C4-2B (cell line): Measurements from ENCODE around the gene ACTR6.
A peak's percentile ranks its signal among the peaks of the same experiment; 100 is the strongest.

Experiments
- H3K27ac ChIP-seq: fragments of 450-650 bp; 2 replicates; pipeline ENCODE4 v1.5.1; 2017
- ZFX ChIP-seq: fragments of 450-650 bp; IDR thresholded peaks from 2 replicates; pipeline ENCODE4 v1.6.1; 2017
- TF ChIP-seq, protein P1 (sequence below): fragments of 450-650 bp; conservative IDR thresholded peaks from 2 replicates; pipeline ENCODE4 v1.5.1; 2017; ENCODE audit warnings: mild to moderate bottlenecking

The ACTR6 gene

DNA sequence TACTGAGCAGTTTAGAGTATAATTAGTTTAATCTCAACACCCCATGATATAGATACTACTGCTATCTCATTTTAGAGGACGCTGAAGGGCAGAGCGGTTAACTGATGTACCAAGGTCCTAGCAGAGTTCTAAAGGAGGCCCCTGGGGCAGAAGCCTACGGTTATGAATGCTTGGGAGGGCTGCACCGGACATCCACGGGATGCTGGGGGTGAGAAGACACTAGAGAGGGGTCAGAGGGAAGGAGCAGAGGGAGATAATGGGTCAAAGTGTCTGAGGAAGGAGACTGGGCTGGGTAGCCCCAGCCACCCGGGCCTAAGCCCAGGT, 1.6 kb upstream of the ACTR6 start:
- no peak for TF ChIP-seq ZFX
- TF ChIP-seq, protein P1, sequence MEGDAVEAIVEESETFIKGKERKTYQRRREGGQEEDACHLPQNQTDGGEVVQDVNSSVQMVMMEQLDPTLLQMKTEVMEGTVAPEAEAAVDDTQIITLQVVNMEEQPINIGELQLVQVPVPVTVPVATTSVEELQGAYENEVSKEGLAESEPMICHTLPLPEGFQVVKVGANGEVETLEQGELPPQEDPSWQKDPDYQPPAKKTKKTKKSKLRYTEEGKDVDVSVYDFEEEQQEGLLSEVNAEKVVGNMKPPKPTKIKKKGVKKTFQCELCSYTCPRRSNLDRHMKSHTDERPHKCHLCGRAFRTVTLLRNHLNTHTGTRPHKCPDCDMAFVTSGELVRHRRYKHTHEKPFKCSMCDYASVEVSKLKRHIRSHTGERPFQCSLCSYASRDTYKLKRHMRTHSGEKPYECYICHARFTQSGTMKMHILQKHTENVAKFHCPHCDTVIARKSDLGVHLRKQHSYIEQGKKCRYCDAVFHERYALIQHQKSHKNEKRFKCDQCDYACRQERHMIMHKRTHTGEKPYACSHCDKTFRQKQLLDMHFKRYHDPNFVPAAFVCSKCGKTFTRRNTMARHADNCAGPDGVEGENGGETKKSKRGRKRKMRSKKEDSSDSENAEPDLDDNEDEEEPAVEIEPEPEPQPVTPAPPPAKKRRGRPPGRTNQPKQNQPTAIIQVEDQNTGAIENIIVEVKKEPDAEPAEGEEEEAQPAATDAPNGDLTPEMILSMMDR = no peak
- H3K27ac ChIP-seq = peak overlapping the region; percentile 81

DNA sequence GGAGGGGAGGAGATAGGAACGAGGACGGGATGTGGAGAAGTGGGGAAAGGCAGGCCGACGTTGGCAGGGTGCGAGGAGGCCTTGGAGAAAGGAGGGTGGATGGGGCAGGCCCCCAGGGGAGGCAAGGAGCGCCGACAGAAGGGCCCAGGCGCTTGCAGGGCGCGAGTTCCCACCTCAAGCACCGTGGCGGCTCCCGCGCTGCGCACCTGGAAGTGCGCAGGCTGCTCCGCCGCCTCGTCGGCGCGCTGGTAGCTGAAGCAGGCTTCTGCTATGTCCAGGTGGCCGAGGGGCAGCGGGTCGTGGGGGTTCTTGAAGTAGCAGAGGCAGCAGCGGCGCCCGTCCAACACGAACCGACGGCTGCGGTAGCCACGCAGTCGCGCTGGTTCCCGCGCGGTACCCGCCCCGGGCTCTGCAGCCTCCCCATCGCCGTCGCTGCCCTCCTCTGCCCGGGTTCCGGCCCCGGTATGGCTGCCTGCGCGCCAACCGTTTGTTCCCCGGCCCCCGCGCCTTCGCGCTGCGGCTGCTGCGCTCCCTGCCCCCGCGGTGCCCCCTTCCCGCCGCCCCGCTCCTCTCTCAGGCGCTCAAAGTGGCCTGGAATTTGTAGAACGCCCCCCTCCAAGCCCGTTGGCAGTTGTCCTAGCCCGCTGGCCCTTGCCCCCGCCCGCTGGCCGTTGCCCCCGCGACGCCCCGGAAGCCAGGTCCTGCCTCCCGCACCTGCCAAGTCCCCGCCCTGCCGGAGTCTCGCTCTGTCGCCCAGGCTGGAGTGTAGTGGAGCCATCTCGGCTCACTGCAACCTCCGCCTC, 1.1 kb upstream of the ACTR6 start:
- H3K27ac ChIP-seq = peak overlapping the region; percentile 81

DNA sequence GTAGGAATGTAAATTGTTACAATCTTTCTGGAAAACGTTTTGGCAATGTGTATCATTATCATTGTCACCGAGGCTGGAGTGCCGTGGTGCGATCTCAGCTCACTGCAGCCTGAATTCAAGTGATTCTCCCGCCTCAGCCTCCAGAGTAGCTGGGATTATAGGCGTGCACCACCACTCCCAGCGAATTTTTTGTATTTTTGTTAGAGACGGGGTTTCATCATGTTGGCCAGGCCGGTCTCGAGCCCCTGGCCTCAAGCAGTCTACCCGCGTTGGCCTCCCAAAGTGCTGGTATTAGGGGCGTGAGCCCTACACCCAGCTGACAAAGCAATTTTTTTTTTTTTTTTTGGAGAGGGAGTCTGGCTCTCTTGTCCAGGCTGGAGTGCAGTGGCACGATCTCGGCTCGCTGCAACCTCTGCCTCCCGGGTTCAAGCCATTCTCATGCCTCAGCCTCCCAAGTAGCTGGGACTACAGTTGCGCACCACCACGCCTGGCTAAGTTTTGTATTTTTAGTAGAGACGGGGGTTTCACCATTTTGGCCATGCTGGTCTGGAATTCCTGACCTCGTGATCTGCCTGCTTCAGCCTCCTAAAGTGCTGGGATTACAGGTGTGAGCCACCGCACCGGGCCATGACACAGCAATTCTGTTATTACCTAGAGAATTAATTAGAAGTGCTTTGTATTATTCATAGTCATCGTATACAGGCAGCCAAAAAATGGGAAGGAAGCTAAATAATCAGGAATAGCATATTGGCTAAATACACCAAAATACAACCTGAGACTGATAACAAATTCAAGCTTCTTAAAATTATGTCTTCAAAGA, 1.2 kb downstream of the ACTR6 start:
- no peak for TF ChIP-seq ZFX
- TF ChIP-seq, protein P1 = no peak
- H3K27ac ChIP-seq = no peak overlapping the region; the same call in 1 of the 2 replicates

More for the DNA sequence above, 1.1 kb upstream of the ACTR6 start:
- TF ChIP-seq, protein P1 = no peak
- peak; percentile 66 for TF ChIP-seq ZFX

DNA sequence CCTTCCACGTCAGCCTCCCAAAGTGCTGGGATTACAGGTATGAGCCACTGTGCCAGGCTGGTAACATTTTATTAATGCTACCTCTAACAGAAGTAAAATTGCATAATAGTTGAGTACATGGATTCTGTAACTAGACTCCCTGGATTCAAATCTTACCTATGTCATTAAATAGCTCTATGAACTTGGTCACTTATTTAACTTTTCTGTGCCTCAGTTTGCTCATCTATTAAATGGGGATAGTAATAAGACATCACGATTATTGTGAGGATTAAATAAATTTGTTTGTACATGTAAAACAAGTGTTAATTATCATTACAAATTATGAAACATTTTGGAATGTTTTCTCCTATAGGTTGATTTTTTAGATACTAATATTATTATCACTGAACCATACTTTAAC, 6.7 kb downstream of the ACTR6 start:
- TF ChIP-seq, protein P1 = no peak
- no peak for TF ChIP-seq ZFX
- no peak overlapping the region for H3K27ac ChIP-seq

DNA sequence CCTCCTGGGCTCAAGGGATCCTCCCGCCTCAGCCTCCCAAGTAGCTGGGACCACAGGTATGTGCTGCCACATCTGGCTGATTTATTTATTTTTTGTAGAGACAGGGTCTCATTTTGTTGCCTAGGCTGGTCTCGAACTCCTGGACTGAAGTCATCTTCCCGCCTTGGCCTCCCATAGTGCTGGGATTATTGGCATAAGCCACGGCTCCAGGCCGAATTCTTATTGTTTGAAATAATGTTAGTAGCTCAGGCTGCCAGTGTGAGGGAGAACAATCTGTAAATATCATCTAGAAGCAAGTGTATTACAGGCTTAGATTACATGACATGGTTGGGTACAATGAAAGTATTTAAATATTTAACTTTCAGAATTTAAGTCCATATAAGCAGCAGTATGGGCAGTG, 8.2 kb downstream of the ACTR6 start:
- H3K27ac ChIP-seq = no peak overlapping the region
- TF ChIP-seq, protein P1 = no peak
- no peak for TF ChIP-seq ZFX

DNA sequence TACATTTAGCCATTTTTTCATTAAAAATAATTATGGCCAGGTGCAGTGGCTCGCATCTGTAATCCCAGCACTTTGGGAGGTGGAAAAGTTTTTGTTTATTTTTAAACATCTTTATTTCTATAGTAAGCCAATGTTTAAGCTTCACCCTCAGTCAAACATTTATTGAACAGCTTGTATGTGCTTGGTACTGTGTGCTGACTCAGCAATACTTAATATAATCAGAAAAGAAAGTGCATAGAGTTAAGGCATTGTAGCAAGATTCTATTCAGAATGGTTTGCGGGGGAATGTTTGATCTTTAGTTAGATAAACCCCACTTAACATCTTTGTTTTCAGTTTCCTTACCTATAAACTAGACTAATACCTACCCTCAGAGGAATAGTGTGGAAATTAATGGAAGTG, 11.1 kb downstream of the ACTR6 start:
- no peak for TF ChIP-seq ZFX
- H3K27ac ChIP-seq = no peak overlapping the region

DNA sequence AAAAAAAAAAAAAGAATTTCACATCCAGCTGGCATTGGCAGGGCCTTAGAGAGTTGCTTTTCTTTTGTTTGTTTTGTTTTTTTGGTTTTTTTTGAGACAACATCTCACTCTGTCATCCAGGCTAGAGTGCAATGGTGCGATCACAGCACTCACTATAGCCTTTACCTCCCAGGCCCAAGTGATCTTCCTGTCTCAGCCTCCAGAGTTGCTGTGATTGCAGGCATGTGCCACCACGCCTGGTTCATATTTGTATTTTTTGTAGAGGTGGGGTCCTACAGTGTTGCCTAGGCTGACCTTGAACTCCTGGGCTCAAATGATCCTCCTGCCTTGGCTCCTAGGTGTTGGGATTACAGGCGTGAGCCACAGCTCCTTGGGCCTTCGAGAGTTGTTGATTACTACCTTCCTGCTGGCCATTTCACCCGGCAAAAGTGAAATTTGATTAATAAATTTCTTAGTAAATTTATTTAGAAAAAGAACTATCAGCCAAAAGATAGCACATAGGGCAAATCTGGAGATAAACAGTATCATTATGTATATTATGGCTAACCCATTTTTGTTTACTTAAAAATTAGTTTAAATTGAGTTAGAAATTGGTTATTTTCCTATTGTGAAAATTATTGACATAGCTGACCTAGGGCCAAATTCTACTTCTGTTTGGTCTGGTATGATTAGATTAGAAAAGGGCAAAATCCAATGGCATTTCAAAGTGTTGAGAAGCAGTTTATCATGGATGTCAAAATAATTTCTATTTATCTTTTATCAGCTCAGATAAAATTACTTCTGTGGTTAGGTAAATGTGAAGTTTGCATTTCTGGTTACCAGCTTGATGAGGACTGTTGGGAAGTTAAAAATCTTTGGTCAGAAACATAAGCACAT, 12.6 kb downstream of the ACTR6 start:
- TF ChIP-seq, protein P1 = no peak
- no peak for TF ChIP-seq ZFX

More for the DNA sequence above, 12.6 kb downstream of the ACTR6 start:
- no peak overlapping the region for H3K27ac ChIP-seq
